HepG2 (cell line): ENCODE results near the gene DDR2. TPM values are rescaled to one million over a fixed set of nuclear protein-coding genes. Genes with fewer than 3 reads are reported as not detected.

Source experiments
- ASH2L ChIP-seq: fragments of 300-600, 200-600 bp; sonication (generic); IDR thresholded peaks from 2 replicates; pipeline ENCODE4 v1.7.0; 2017; ENCODE audit warnings: low read depth, mild to moderate bottlenecking, moderate library complexity, mixed read lengths, low read length; ENCODE audit not compliant: insufficient read length
- CSRNP2 ChIP-seq: sonication (generic); formaldehyde crosslinking; conservative IDR thresholded peaks from 2 replicates; pipeline ENCODE4 v1.8.0; 2022; ENCODE audit warnings: low read depth, missing genetic modification reagents
- KAT8 ChIP-seq: IDR thresholded peaks from 2 replicates; pipeline ENCODE4 v1.6.1; 2016; ENCODE audit warnings: missing genetic modification reagents, missing compliant biosample characterization
- MIXL1 ChIP-seq: IDR thresholded peaks from 2 replicates; pipeline ENCODE4 v1.6.1; 2016
- SOX13 ChIP-seq, 3 experiments: fragments of 450-650 bp in 1 of 3; sonication (generic) in 1 of 3; formaldehyde crosslinking in 1 of 3; IDR thresholded peaks in 2 of 3; conservative IDR thresholded peaks in 1 of 3; 2 replicates each; pipeline versions ENCODE4 v1.5.0 to v1.6.1; 2016 to 2020; ENCODE audit warnings: antibody characterized with exemption in 1 of 3, mild to moderate bottlenecking in 1 of 3, missing compliant biosample characterization in 1 of 3, missing genetic modification reagents in 1 of 3, moderate library complexity in 1 of 3
- TRIM24 ChIP-seq: sonication (generic); formaldehyde crosslinking; IDR thresholded peaks from 2 replicates; pipeline ENCODE4 v1.8.0; 2022; ENCODE audit warnings: mild to moderate bottlenecking, missing genetic modification reagents
- ZBTB38 ChIP-seq: sonication (generic); formaldehyde crosslinking; IDR thresholded peaks from 2 replicates; pipeline ENCODE4 v1.5.1; 2020; ENCODE audit warnings: mild to moderate bottlenecking, missing genetic modification reagents
- ZBTB44 ChIP-seq: sonication (generic); formaldehyde crosslinking; IDR thresholded peaks from 2 replicates; pipeline ENCODE4 v1.4.0; 2020; ENCODE audit warnings: missing genetic modification reagents
- ZGPAT ChIP-seq: IDR thresholded peaks from 2 replicates; pipeline ENCODE4 v1.6.1; 2016; ENCODE audit warnings: mild to moderate bottlenecking
- ZHX1 ChIP-seq: sonication (generic); formaldehyde crosslinking; IDR thresholded peaks from 2 replicates; pipeline ENCODE4 v1.8.1; 2022; ENCODE audit warnings: low read depth, mild to moderate bottlenecking, missing genetic modification reagents
- ZIK1 ChIP-seq: sonication (generic); formaldehyde crosslinking; IDR thresholded peaks from 2 replicates; pipeline ENCODE4 v1.5.0; 2020; ENCODE audit warnings: mild to moderate bottlenecking, low read depth, missing genetic modification reagents, borderline replicate concordance
- ZNF567 ChIP-seq: sonication (generic); formaldehyde crosslinking; IDR thresholded peaks from 2 replicates; pipeline ENCODE4 v1.8.1; 2023; ENCODE audit warnings: mild to moderate bottlenecking, missing genetic modification reagents, borderline replicate concordance
- ZNF629 ChIP-seq: sonication (generic); formaldehyde crosslinking; conservative IDR thresholded peaks from 2 replicates; pipeline ENCODE4 v1.5.0; 2020; ENCODE audit warnings: missing genetic modification reagents
- ZNF670 ChIP-seq: sonication (generic); formaldehyde crosslinking; IDR thresholded peaks from 2 replicates; pipeline ENCODE4 v1.8.0; 2022; ENCODE audit warnings: mild to moderate bottlenecking, missing genetic modification reagents, borderline replicate concordance
- ZNF773 ChIP-seq: sonication (generic); formaldehyde crosslinking; IDR thresholded peaks from 2 replicates; pipeline ENCODE4 v1.4.0; 2020; ENCODE audit warnings: missing genetic modification reagents, borderline replicate concordance
- ZSCAN25 ChIP-seq: sonication (generic); formaldehyde crosslinking; IDR thresholded peaks from 2 replicates; pipeline ENCODE4 v1.8.0; 2022; ENCODE audit warnings: mild to moderate bottlenecking, missing genetic modification reagents
- ZSCAN9 ChIP-seq: IDR thresholded peaks from 2 replicates; pipeline ENCODE4 v1.6.1; 2016; ENCODE audit warnings: borderline replicate concordance
- polyA plus RNA-seq, 8 experiments: library from polyadenylated mRNA; depleted of rRNA in 3 of 8; stranded (reverse) in 7 of 8; unstranded in 1 of 8; fragments of >200 nt; fragmentation: Illumina TruSeq in 4 of 8; extraction: Trizol in 4 of 8; gene quantifications; 2 replicates each; pipeline versions ENCODE4 v1.2.1 to v1.2.3, GENCODE V29; 2011 to 2016; ENCODE audit warnings: low read depth in 4 of 8, missing spikeins in 1 of 8, mixed read lengths in 1 of 8; ENCODE audit not compliant: insufficient read depth in 1 of 8
- total RNA-seq, 5 experiments: library from RNA; depleted of rRNA; stranded (reverse); fragments of >200 nt; fragmentation: Illumina TruSeq; extraction: Trizol; gene quantifications; 2 replicates each; pipeline ENCODE4 v1.2.3, GENCODE V29; 2016; ENCODE audit warnings: low read depth in 1 of 5
- TF ChIP-seq, protein P1 (sequence below): sonication (generic); formaldehyde crosslinking; IDR thresholded peaks from 2 replicates; pipeline ENCODE4 v1.4.0; 2020; ENCODE audit warnings: missing genetic modification reagents, mild to moderate bottlenecking, borderline replicate concordance

The DDR2 gene
- total and polyA plus RNA-seq, 2 of the 13 experiments (the other 11 are each of a cell fraction or from before 2014, with no cell fraction given), result 0.36 to 0.38 TPM

DNA sequence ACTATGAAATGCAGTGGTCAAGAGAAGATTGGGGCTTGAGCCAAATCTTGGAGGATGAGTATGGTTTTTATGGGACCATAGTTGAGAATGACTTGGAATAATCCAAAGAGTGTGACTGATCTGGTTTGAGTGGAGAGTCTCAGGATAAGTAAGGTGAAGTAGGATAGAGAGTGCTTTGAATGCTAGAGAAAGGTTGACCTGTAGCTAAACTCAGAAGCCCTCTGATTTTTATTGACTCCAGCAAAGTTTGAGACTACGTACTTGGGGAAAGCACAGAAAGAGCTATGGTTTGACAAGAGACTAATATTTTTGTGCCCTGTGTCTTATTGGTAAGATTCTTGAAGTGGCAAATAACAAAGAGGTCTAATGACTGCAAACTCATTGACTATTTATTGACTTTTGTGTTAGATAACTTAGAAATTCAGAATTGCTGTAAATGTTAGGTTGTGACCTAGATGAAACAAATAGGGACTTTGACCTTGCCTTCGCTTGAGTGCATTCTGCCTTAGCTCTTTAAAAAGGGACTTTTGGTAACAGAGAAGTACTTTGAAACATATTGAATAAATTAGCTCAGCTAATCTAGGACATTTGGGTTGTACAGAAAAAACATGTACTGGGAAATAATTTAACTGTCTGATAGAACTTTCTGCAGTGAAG, 35.6 kb upstream of the DDR2 start (continued):
- TF ChIP-seq ZHX1 (no peak), ZGPAT (peak; percentile 44), ZSCAN25 (CRISPR knock-in tag) (no peak), ZBTB44 (CRISPR knock-in tag) (no peak), KAT8 (peak; percentile 54; the same call in 1 of the 2 replicates), MIXL1 (peak; percentile 64; the same call in 1 of the 2 replicates), CSRNP2 (no peak), ZNF629 (CRISPR knock-in tag) (0 out of 2 replicates have a peak, but pooled peaks have one; percentile 34), TRIM24 (CRISPR knock-in tag) (no peak), ZNF773 (CRISPR knock-in tag) (no peak), SOX13 (IDR thresholded peaks at IDR 0.05) (no peak), SOX13 (CRISPR knock-in tag; conservative IDR thresholded peaks at IDR 0.05 in 1 of 2, IDR thresholded peaks at IDR 0.05 in 1 of 2) (peak in 1 of 2 experiments; percentile 78; a peak in 2 of 4 replicates), ZNF670 (CRISPR knock-in tag) (no peak), ASH2L (peak; percentile 76), ZNF567 (no peak), ZSCAN9 (no peak), ZIK1 (no peak), ZBTB38 (CRISPR knock-in tag) (no peak)
- TF ChIP-seq, protein P1, sequence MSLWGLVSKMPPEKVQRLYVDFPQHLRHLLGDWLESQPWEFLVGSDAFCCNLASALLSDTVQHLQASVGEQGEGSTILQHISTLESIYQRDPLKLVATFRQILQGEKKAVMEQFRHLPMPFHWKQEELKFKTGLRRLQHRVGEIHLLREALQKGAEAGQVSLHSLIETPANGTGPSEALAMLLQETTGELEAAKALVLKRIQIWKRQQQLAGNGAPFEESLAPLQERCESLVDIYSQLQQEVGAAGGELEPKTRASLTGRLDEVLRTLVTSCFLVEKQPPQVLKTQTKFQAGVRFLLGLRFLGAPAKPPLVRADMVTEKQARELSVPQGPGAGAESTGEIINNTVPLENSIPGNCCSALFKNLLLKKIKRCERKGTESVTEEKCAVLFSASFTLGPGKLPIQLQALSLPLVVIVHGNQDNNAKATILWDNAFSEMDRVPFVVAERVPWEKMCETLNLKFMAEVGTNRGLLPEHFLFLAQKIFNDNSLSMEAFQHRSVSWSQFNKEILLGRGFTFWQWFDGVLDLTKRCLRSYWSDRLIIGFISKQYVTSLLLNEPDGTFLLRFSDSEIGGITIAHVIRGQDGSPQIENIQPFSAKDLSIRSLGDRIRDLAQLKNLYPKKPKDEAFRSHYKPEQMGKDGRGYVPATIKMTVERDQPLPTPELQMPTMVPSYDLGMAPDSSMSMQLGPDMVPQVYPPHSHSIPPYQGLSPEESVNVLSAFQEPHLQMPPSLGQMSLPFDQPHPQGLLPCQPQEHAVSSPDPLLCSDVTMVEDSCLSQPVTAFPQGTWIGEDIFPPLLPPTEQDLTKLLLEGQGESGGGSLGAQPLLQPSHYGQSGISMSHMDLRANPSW, result no peak
